Measurements from ENCODE around the gene CASZ1. TPM values are rescaled to one million over a fixed set of nuclear protein-coding genes. Genes with fewer than 3 reads are reported as not detected.

CASZ1 gene
- total RNA-seq, 1 donor from 2014 or later, result 4.0 TPM

- Mint-ChIP-seq H3K27me3 (ENCODE audit: low read depth, unreplicated experiment) (peaks cover 17% of the 10 kb centered on the region), H3K9me3 (ENCODE audit: unreplicated experiment) (no peaks in the 10 kb centered on the region), H3K4me3 (ENCODE audit: unreplicated experiment) (no peak overlapping the region), H3K27ac (ENCODE audit: unreplicated experiment) (no peak overlapping the region), H3K36me3 (ENCODE audit: low read depth, unreplicated experiment) (peaks cover 2% of the 10 kb centered on the region), H3K4me1 (ENCODE audit: low read depth, unreplicated experiment) (no peaks in the 10 kb centered on the region)
- Histone ChIP-seq H3K27me3 (ENCODE audit: insufficient read depth, low read length) (no peaks in the 10 kb centered on the region), H3K79me2 (ENCODE audit: insufficient read depth, low read length) (no peaks in the 10 kb centered on the region), H3K4me3 (ENCODE audit: insufficient read depth, low read depth, low read length) (no peak overlapping the region), H4K20me1 (ENCODE audit: insufficient read depth, low read length) (peaks cover 6% of the 10 kb centered on the region), H2AFZ (ENCODE audit: low read depth, low read length) (no peak overlapping the region), H3K4me1 (ENCODE audit: insufficient read depth, low read length) (no peaks in the 10 kb centered on the region), H3K9me3 (ENCODE audit: insufficient read depth, low read depth, low read length) (no peaks in the 10 kb centered on the region), H3K9ac (ENCODE audit: low read length) (no peak overlapping the region), H3K4me2 (ENCODE audit: low read length) (no peak overlapping the region), H3K36me3 (ENCODE audit: insufficient read depth, low read length) (no peaks in the 10 kb centered on the region), H3K27ac (ENCODE audit: low read depth, low read length) (no peak overlapping the region)
- FAIRE-seq (no peak), DNase-seq (ENCODE audit: low read depth) (no peak)
- no peak for TF ChIP-seq CTCF (IDR thresholded peaks at IDR 0.05; ENCODE audit: insufficient read depth, low read depth, low read length)
- TF ChIP-seq EZH2 (IDR thresholded peaks at IDR 0.05; ENCODE audit: insufficient read depth, low read length), result no peak
Observed at GRCh38 chr1:10665930-10666850, 130.3 kb downstream of the CASZ1 start.

DNA sequence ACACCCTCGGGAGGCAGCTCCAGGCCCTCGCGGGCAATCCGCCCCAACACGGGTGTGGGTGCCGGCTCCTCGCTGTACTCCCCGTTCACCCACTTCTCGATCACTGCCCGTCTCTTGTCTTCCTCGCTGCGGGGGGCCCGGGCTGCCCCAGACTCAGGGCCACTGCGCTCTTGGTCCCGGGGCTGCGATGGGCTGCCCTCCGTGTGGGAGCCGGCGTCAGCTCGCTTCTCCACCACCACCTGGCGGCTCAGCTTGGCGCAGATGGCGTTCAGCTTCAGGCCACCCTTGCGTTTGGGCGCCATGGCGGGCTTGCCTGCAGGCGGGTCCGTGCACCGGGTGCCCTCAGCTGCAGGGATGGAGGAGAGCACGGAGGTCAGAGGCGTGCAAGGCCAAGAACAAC lies 131.2 kb downstream of the CASZ1 start:
- DNase-seq (ENCODE audit: low read depth), result no peak
- Histone ChIP-seq H3K27me3 (ENCODE audit: insufficient read depth, low read length) (no peaks in the 10 kb centered on the region), H3K9ac (ENCODE audit: low read length) (no peak overlapping the region), H3K79me2 (ENCODE audit: insufficient read depth, low read length) (no peaks in the 10 kb centered on the region), H3K4me3 (ENCODE audit: insufficient read depth, low read depth, low read length) (no peak overlapping the region), H4K20me1 (ENCODE audit: insufficient read depth, low read length) (peaks cover 6% of the 10 kb centered on the region), H3K36me3 (ENCODE audit: insufficient read depth, low read length) (no peaks in the 10 kb centered on the region), H2AFZ (ENCODE audit: low read depth, low read length) (no peak overlapping the region), H3K4me1 (ENCODE audit: insufficient read depth, low read length) (no peaks in the 10 kb centered on the region), H3K4me2 (ENCODE audit: low read length) (no peak overlapping the region), H3K27ac (ENCODE audit: low read depth, low read length) (no peak overlapping the region), H3K9me3 (ENCODE audit: insufficient read depth, low read depth, low read length) (no peaks in the 10 kb centered on the region)
- Mint-ChIP-seq H3K4me3 (ENCODE audit: unreplicated experiment) (no peak overlapping the region), H3K4me1 (ENCODE audit: low read depth, unreplicated experiment) (no peaks in the 10 kb centered on the region), H3K9me3 (ENCODE audit: unreplicated experiment) (no peaks in the 10 kb centered on the region), H3K27me3 (ENCODE audit: low read depth, unreplicated experiment) (peaks cover 12% of the 10 kb centered on the region), H3K27ac (ENCODE audit: unreplicated experiment) (no peak overlapping the region), H3K36me3 (ENCODE audit: low read depth, unreplicated experiment) (peaks cover 2% of the 10 kb centered on the region)
- TF ChIP-seq CTCF (IDR thresholded peaks at IDR 0.05; ENCODE audit: insufficient read depth, low read depth, low read length) (no peak), EZH2 (IDR thresholded peaks at IDR 0.05; ENCODE audit: insufficient read depth, low read length) (no peak)
- no peak for FAIRE-seq

DNA sequence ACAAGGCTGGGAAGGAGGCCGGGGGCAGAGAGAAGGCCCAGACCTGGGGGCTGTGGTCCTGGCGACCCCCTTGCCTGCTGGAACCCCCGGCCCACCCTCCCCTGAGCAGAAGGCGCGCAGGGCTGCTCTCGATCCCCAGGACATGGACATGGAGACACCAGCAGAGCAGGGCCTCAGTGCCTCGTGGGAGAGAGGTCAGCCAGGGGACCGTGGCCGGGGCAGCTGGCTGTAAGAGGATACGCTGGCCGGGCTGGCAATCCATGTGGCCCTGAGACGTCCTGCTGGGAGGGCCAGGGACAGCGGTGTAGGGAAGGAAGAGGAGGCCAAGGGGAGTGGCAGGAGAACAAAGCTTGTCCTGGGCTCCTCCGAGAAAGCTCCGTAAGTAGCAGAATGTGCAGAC lies 132.2 kb downstream of the CASZ1 start:
- no peaks in the 10 kb centered on the region for H3K9me3 Mint-ChIP-seq (ENCODE audit: unreplicated experiment)
- Histone ChIP-seq H3K4me3 (ENCODE audit: insufficient read depth, low read depth, low read length) (no peak overlapping the region), H2AFZ (ENCODE audit: low read depth, low read length) (no peak overlapping the region), H4K20me1 (ENCODE audit: insufficient read depth, low read length) (peaks cover 6% of the 10 kb centered on the region), H3K79me2 (ENCODE audit: insufficient read depth, low read length) (no peaks in the 10 kb centered on the region), H3K27ac (ENCODE audit: low read depth, low read length) (no peak overlapping the region), H3K9me3 (ENCODE audit: insufficient read depth, low read depth, low read length) (no peaks in the 10 kb centered on the region), H3K9ac (ENCODE audit: low read length) (no peak overlapping the region), H3K36me3 (ENCODE audit: insufficient read depth, low read length) (no peaks in the 10 kb centered on the region), H3K4me1 (ENCODE audit: insufficient read depth, low read length) (no peaks in the 10 kb centered on the region), H3K27me3 (ENCODE audit: insufficient read depth, low read length) (no peaks in the 10 kb centered on the region), H3K4me2 (ENCODE audit: low read length) (no peak overlapping the region)
- H3K27me3 Mint-ChIP-seq (ENCODE audit: low read depth, unreplicated experiment), result peaks cover 10% of the 10 kb centered on the region
- TF ChIP-seq EZH2 (IDR thresholded peaks at IDR 0.05; ENCODE audit: insufficient read depth, low read length) (no peak), CTCF (IDR thresholded peaks at IDR 0.05; ENCODE audit: insufficient read depth, low read depth, low read length) (no peak)
- no peak overlapping the region for H3K4me3 Mint-ChIP-seq (ENCODE audit: unreplicated experiment)
- DNase-seq (ENCODE audit: low read depth) (no peak), FAIRE-seq (no peak)
- no peak overlapping the region for H3K27ac Mint-ChIP-seq (ENCODE audit: unreplicated experiment)
- no peaks in the 10 kb centered on the region for H3K4me1 Mint-ChIP-seq (ENCODE audit: low read depth, unreplicated experiment)
- peaks cover 2% of the 10 kb centered on the region for H3K36me3 Mint-ChIP-seq (ENCODE audit: low read depth, unreplicated experiment)
